SW 1271 (cell line): Measurements from ENCODE around the gene CDC42SE1.
A peak's percentile ranks its signal among the peaks of the same experiment; 100 is the strongest.
"Not testable (repeated sequence)": the region's sequence is repeated elsewhere in the genome, so short reads cannot be mapped to it uniquely, and the experiment has no call there.

Source experiments
- DNase-seq, 2 experiments: peaks; one replicate each; lab custom pipeline; 2025; lab: John Stamatoyannopoulos, UW

Gene CDC42SE1

GRCh38 chr1:151059109-151060006 is at the start of gene CDC42SE1:
Gene CDC42SE1 (minus strand): TSS chr1:151059622. CDS start chr1:151055730, 3,892 bp downstream.
- peak; percentile 13 to 56 for DNase-seq

DNA sequence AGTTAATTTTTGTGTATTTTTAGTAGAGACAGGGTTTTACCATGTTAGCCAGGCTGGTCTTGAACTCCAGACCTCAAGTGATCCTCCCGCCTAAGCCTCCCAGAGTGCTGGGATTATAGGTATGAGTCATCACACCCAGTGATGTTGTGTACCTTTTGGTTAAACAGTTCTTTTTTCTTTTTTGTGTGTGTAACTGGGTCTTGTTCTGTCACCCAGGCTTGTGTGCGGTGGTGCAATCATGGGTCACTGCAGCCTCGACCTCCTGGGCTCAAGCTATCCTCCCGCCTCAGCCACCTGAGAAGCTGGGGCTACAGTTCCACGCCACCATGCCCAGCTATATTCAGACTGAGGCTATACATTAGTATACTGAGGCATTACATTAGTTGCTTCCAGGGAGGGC is 48.9 kb upstream of the CDC42SE1 start:
- DNase-seq, result no peak

- no peak for DNase-seq
Observed at GRCh38 chr1:151106894-151107293, 47.5 kb upstream of the CDC42SE1 start.

GRCh38 chr1:151104630-151105029 is 45.2 kb upstream of the CDC42SE1 start:
- DNase-seq, result no peak

DNA sequence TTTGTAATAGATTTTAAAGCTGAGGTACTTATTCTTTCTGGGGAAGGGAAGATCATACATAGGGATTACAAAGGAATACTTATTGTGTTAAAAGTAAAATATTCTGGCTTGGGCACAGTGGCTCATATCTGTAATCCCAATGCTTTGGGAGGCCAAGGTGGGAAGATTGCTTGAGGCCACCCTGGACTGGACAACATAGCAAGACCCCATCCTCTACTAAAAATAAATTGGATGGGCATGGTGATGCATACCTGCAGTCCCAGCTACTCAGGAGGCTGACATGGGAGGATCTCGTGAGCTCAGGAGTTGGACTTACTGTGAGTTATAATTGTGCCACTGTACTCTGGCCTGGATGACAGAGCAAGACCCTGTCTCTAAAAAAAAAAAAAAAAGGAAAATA is 38.7 kb upstream of the CDC42SE1 start:
- DNase-seq, result no peak

- not testable (repeated sequence) for DNase-seq
Observed at GRCh38 chr1:151097426-151097825, 38.0 kb upstream of the CDC42SE1 start.

- DNase-seq, result no peak
Observed at GRCh38 chr1:151085953-151086559, 26.6 kb upstream of the CDC42SE1 start.

DNA sequence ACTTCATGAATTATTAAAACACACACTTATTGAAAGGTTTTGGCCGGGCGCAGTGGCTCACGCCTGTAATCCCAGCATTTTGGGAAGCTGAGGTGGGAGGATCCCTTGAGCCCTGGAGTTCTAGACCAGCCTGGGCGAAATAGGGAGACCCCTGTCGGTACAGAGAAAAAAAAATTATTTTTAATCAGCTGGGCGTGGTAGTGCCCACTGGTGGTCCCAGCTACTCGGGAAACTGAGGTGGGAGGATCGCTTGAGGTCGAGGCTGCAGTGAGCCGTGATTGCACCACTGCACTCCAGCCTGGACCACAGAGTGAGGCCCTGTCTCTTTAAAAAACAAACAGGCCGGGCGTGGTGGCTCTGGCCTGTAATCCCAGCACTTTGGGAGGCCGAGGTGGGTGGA is 12.8 kb upstream of the CDC42SE1 start:
- DNase-seq, result no peak

DNA sequence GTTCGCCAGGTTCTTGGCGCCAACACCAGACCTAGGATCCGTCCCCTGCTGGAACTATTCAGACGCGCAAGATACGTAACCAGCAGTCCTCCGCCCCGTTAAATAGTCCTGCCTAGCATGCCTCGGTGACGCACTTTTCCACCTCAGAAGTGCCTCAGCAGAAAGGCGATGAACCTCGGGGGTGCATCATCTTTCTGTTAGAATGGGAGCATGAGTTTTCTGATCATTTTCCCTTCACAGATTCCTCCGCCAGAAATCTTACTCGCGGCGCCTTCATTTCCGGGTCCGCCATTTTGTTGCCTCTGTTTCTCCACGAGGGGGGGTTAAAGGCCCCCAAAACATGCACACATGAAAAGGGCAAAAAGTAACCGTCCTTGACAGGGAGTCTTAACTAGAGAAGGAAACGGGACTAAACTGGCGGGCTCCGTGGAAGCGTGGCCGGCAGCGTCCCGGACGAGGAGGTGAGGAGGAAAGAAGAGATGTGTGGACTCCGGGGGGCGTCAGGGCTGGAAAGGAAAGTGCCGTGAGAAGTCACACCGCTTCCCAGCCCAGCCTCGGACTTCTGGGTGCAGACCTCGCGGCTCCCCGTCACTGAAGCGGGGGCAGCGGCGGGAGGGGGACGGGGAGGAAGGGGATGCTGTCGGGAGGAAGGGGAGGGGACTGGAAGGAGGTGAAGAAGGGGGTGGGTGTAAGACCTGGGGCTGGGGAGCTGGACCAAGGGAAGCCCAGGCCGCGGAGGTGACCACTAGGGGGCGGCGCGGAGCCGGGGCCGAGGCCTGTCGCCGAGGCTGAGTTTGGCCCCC is 11.3 kb upstream of the CDC42SE1 start, which contains the start of gene GABPB2:
Gene GABPB2, plus strand, starts transcription at position 288 of the 803 bp plus-strand sequence. CDS start 17,429 bp downstream, outside the sequence.
- DNase-seq, result peak; percentile 68 to 88

- no peak for DNase-seq
Observed at GRCh38 chr1:151069103-151069486, 9.7 kb upstream of the CDC42SE1 start.

GRCh38 chr1:151067185-151067584 is 7.8 kb upstream of the CDC42SE1 start:
- DNase-seq, result no peak

- DNase-seq, result no peak
Observed at GRCh38 chr1:151065089-151065645, 5.7 kb upstream of the CDC42SE1 start.

DNA sequence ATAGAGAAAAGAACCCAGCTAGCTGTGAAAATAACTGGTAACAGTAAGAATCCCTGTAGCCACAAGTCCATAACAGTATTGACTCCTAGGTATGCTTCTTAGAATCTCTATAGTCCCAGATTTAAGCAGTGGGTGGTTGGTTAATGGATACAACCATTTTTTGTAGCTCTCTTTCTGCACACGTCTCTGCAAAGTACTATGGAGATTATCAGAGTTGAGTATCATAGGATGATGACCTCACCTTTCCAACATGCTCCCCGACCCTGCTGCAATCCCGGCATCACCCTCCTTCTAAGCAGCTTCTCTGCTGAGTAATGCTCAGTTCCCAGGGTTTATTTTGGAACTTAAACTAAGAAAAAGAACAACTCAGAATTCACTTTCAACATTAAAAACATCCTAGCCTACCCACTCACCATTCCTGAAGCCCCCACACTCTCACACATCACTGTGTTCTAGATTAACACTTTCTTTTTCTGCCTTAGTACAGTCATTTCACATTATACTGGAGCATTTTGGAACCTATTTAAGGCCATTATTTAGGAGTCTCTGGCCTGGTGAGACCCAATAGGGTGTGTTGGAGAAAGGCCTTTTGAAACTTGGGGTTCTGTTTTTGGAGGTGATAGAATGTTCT is 3.4 kb upstream of the CDC42SE1 start:
- DNase-seq, result no peak

DNA sequence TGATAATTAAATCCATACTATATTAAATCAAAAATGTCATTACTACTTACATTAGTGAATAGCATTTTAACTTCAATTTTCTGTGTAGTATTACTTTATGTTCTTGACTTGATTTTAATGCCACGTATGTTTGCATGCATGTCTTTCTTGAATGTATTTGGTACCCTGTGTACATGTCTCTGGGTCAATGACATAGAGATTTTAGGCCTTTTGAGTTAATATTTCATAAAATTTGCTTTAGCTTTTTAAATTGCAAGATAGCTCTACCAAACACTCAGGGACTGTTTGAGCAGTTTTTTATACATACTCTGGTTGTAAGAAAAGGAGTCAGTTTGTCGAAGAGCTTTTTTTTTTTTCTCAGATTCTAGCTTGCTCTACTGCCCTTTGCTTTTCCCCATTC is 2.3 kb upstream of the CDC42SE1 start:
- no peak for DNase-seq

DNA sequence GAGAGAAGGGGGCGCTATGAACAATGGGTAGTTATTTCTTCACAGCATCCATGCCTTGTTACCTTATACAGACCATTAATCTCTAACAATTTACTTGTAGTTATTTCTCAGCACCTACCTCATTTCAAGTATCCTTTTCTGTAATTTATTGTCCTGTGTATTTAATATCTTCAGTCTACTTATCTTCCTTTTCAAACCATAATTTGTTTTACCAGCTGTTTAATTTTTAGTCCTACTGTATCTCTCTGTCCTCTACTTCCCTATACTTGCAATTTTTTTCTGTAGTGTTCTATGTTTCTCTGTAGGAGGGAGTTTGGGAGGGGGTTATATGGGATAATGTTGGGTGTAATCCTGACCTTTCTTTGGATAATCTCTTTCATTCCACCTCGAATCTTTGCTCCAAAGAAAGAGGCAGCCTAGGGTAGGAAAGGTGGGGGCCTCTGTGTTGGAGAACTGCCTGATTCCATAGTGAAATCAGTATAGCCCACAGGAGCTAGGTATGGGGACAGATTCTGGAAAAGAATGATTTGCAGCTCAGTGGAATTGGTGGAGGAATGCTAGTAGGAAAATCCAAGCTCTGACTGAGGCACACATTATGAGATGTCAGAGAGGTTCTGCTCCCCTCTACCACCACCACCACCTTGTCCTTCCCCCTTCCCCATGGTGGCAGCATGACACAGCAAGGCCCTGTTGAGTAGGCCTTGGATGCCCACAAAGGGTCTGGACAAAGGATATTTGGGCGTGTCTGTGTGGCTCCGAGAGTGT is 1.4 kb upstream of the CDC42SE1 start:
- no peak for DNase-seq

DNA sequence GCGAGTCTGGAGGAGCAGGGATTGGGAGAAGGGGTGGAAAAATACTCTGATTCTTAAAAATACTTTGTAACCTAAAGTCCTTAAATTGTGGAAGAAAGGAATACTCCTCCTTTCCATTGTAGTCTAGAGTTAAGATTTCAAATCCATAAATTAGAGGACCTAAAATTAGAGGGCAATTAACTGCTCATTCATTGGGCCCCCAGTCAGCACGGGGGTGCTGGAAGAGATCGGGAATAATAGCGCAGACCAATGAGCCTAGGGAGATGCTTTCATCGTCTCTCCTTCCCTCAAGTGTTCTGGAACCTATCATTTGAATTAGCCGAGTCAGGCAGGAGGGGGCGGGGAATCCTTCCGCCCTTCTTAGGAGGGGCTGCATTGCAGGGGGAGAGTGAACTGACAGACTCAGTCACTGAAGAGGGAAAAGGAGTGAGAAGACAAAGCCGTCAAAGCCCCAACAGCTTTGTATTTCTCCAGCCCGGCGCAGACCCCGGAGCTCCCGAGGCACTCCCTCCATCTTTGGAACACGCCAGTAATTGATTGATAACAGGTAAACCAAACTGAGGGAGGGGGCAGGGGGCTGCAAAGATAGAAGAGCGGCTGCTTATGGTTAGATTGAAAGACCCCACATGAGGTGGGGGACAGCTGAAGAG is 710 bp upstream of the CDC42SE1 start, which contains the start of gene MLLT11:
Gene MLLT11, plus strand, starts transcription at position 391 of the 650 bp plus-strand sequence. CDS start 6,828 bp downstream, outside the sequence.
- DNase-seq, result no peak

- DNase-seq, result no peak
Observed at GRCh38 chr1:151058692-151059091, 730 bp downstream of the CDC42SE1 start.

DNA sequence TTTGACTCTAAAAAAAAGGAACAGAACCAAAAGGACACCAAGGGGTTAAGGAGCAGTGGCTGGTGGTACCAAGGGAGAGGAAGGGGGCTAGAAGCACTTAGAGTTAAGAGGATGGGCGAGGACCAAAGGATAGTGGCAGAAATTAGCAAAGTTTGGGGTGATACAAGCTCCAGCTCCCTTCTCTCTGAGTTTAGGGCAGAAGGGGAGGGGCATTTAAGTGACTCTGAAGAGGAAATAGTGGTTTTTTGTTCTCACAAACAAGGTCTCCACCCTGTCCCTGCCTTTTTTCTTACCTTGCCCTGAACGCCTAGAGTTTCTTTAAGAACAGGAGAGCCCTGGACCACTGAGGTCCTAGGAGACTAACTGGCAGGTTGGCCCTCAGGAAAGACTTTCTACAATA is 3.3 kb downstream of the CDC42SE1 start:
- no peak for DNase-seq

- no peak for DNase-seq
Observed at GRCh38 chr1:151055581-151055980, 3.8 kb downstream of the CDC42SE1 start.

DNA sequence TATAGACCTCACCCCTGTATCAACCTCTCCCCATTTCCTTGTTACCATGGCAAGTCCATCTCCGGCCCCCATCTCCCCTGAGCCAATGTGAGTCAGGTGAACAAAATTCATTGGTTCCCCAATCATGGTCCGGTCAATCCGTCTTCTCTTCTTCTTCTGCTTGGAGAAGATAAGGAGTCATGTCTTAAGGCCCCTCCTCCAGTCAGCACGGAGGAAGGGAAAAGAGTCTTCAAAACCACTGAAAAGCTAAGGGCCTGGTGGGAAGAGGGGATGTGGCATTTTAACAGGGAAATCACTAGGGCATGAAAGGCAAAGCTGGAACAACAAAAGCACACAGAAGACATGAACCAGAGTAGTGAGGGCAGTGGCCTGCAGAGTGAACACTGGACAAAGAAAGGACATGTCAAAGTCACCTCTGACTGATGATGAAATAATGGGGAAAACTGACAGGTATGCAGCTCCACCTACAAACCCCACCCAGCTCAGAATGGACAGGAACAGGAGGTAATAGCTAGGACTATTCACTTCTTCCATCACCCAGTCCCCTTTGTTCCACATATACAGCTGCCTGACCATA is 4.4 kb downstream of the CDC42SE1 start:
- DNase-seq, result no peak
